ENCODE results near the gene DOP1A. TPM values are rescaled to one million over a fixed set of nuclear protein-coding genes. Genes with fewer than 3 reads are reported as not detected.

DOP1A gene
- total and polyA plus RNA-seq, 3 donors from 2014 or later, result 31.4 to 72.7 (median 68.7) TPM

DNA sequence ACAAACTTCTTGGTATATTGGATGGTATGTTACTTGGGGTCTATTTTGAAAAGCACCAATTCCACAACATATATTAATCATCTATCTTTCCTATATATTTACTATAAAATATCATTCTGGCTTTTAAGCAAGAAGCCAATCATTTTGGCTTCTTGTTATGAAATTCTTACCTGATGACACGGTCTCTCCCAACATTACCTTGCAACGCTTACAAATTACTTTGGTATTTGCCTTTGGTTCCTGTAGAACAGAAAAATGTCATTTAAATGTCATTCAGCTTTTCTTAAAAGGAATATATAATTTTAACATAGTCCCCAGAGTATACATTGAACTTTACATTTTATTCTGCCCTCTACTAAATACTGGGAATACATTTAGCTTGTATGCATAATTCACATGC lies 29.2 kb upstream of the DOP1A start:
- WGBS, 2 donors, result 96 to 97% methylated on average over 2 of the region's 2 CpGs
- no peaks in the 10 kb centered on the region for H3K27me3 ChIP-seq
- intact Hi-C loops (cut with DNase I; ENCODE audit: low total_unique reads), result no loop called here
- H3K36me3 ChIP-seq (ENCODE audit: low read depth, missing control alignments), result no peaks in the 10 kb centered on the region
- H3K9me3 ChIP-seq, result no peaks in the 10 kb centered on the region
- no peak overlapping the region for H3K27ac ChIP-seq
- DNase-seq, result no peak
- TF ChIP-seq POLR2A (IDR thresholded peaks at IDR 0.05), result no peak
- TF ChIP-seq, protein P1, sequence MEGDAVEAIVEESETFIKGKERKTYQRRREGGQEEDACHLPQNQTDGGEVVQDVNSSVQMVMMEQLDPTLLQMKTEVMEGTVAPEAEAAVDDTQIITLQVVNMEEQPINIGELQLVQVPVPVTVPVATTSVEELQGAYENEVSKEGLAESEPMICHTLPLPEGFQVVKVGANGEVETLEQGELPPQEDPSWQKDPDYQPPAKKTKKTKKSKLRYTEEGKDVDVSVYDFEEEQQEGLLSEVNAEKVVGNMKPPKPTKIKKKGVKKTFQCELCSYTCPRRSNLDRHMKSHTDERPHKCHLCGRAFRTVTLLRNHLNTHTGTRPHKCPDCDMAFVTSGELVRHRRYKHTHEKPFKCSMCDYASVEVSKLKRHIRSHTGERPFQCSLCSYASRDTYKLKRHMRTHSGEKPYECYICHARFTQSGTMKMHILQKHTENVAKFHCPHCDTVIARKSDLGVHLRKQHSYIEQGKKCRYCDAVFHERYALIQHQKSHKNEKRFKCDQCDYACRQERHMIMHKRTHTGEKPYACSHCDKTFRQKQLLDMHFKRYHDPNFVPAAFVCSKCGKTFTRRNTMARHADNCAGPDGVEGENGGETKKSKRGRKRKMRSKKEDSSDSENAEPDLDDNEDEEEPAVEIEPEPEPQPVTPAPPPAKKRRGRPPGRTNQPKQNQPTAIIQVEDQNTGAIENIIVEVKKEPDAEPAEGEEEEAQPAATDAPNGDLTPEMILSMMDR (IDR thresholded peaks at IDR 0.05), result no peak
- H3K4me1 ChIP-seq, result peaks cover 5% of the 10 kb centered on the region
- no peak overlapping the region for H3K4me3 ChIP-seq

DNA sequence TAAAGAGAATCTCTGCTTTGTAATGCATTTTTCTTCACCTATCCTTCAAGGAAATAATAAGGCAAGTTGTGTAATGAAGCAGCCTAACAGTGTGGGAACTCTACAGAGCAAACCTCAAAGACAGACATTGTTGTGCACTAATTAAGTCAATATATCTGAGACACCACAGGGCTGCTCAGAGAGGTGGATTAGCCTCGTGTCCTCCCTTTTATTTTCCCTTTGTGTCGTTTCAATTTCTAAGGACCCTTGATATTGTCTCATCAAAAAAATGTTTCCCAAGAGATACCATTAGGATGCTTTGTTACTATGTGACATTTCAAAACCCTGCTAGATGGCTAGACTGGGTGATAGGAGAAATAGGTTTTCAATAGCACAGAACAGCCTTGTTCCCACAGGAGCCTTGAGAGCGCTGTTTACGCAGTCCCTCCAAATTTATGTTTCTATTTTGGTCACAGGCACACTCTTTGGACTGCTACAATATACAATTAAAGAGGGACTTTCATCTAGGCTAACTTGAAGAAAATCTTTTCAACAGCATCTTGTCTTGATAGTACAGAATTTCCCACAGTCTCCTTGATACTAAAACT lies 24.9 kb upstream of the DOP1A start:
- H3K4me3 ChIP-seq, result no peak overlapping the region
- TF ChIP-seq, protein P1 (IDR thresholded peaks at IDR 0.05), result no peak
- no peak for TF ChIP-seq POLR2A (IDR thresholded peaks at IDR 0.05)

DNA sequence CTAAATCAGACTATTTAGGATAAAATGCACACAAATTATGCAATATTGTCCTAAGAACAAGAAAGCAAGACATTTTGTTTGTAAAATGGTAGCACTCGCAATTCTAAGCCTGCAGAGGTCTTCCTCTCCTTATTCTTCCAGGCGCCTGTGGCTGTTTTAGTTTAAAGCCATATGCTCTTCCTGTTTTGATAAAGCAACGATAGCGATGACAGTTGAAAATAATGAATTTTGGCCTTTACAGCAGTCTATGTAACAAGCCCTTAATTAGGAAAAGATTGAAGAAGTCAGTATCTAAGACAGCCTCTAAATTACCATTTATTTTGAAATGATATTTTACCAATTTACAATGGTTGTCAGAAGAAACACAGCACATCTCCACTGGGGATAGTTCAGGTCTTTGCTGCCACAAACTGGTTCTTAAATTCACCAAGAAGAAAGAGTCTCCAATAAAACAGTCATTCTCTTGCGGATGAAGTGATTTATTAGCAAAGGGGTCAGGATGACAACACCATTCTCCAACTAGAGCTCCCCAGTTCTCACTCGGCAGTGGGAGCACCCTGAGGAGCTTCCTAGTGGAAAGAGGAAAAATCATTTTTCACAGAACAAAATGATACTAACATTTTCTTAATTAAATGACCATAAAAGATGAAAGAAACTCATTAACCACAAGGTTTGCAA lies 23.2 kb upstream of the DOP1A start:
- WGBS, 2 donors, result 87% methylated on average over 6 of the region's 6 CpGs
- no peaks in the 10 kb centered on the region for H3K9me3 ChIP-seq

More for the DNA sequence above, 24.9 kb upstream of the DOP1A start:
- H3K27me3 ChIP-seq, result no peaks in the 10 kb centered on the region
- peak overlapping the region; percentile 7 to 58 for H3K27ac ChIP-seq
- no peaks in the 10 kb centered on the region for H3K36me3 ChIP-seq (ENCODE audit: low read depth, missing control alignments)
- H3K9me3 ChIP-seq, result no peaks in the 10 kb centered on the region
- peak; percentile 67 for DNase-seq
- intact Hi-C loops (cut with DNase I; ENCODE audit: low total_unique reads), result no loop called here
- H3K4me1 ChIP-seq, result peaks cover 9% of the 10 kb centered on the region
- 53 to 67% methylated on average over 4 of the region's 4 CpGs for WGBS, 2 donors

DNA sequence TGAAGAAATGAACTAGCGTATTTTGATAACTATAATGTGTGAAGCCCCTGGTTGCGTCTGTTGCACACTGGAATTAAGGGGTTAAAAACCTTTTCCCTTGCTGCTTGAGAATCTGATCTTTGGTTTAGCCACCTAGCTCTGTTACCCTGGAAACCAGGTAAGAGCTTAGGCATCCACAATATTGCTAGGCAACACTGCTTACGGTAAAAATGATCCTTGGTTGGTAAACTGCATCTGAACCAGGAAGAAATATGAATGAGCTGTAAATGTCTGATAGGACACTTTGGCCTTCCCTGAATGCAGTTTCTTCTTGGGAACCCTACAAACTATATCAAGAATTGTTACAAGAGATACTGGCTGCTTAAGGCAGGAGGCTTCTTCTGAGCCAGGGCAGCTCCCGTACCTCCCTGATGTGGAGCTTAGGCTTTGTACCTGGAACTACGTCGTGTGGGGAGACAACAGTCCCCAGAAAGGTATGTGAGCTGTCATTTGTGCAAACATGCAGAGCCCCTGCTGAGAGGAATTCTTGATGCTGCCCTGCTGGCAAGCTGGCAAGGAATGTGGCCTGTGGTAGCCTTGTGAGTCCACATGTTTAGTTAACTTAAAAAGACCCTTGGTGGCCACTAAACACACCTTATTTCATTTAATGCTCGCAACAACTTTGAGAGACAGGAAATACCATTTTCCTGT lies 20.3 kb upstream of the DOP1A start:
- no peaks in the 10 kb centered on the region for H3K27me3 ChIP-seq
- H3K4me1 ChIP-seq, result peaks cover 4% of the 10 kb centered on the region
- no peak overlapping the region for H3K4me3 ChIP-seq
- H3K9me3 ChIP-seq, result no peaks in the 10 kb centered on the region
- no peak overlapping the region for H3K27ac ChIP-seq
- DNase-seq, result no peak
- 64 to 88% methylated on average over 5 to 7 of the region's 7 CpGs for WGBS, 2 donors
- TF ChIP-seq, protein P1 (IDR thresholded peaks at IDR 0.05), result no peak
- TF ChIP-seq POLR2A (IDR thresholded peaks at IDR 0.05), result no peak
- intact Hi-C loops (cut with DNase I; ENCODE audit: low total_unique reads), result no loop called here
- no peaks in the 10 kb centered on the region for H3K36me3 ChIP-seq (ENCODE audit: low read depth, missing control alignments)

More for the DNA sequence above, 23.2 kb upstream of the DOP1A start:
- no peak for TF ChIP-seq POLR2A (IDR thresholded peaks at IDR 0.05)
- TF ChIP-seq, protein P1 (IDR thresholded peaks at IDR 0.05), result no peak
- H3K36me3 ChIP-seq (ENCODE audit: low read depth, missing control alignments), result no peaks in the 10 kb centered on the region
- no peak for DNase-seq
- intact Hi-C loops (cut with DNase I; ENCODE audit: low total_unique reads), result no loop called here
- H3K27ac ChIP-seq, result no peak overlapping the region
- H3K27me3 ChIP-seq, result no peaks in the 10 kb centered on the region
- H3K4me3 ChIP-seq, result no peak overlapping the region
- peaks cover 9% of the 10 kb centered on the region for H3K4me1 ChIP-seq

Measured in testis (tissue), 3 donors.